ENCODE results near the gene TENM3.

The TENM3 gene

GRCh38 chr4:182208526-182209050, 34.6 kb upstream of the TENM3 start:
- H3K27ac ChIP-seq (ENCODE audit: low read depth in 2 of 2, low read length in 2 of 2) = no peak overlapping the region
- H3K36me3 ChIP-seq (ENCODE audit: control insufficient read depth in 2 of 2, insufficient read depth in 2 of 2, low read length in 2 of 2) = no peaks in the 10 kb centered on the region
- no peaks in the 10 kb centered on the region for H3K4me1 ChIP-seq (ENCODE audit: control insufficient read depth in 2 of 2, insufficient read depth in 2 of 2, low read length in 2 of 2)
- no peak overlapping the region for H3K4me3 ChIP-seq (ENCODE audit: low read length in 2 of 2)
- H3K27me3 ChIP-seq (ENCODE audit: control insufficient read depth in 2 of 2, insufficient read depth in 2 of 2, low read length in 2 of 2) = no peaks in the 10 kb centered on the region
- no peak overlapping the region for H3K9ac ChIP-seq (ENCODE audit: low read depth in 1 of 2, low read length in 2 of 2)
- no peaks in the 10 kb centered on the region for H3K9me3 ChIP-seq (ENCODE audit: control insufficient read depth in 2 of 2, low read length in 2 of 2)

DNA sequence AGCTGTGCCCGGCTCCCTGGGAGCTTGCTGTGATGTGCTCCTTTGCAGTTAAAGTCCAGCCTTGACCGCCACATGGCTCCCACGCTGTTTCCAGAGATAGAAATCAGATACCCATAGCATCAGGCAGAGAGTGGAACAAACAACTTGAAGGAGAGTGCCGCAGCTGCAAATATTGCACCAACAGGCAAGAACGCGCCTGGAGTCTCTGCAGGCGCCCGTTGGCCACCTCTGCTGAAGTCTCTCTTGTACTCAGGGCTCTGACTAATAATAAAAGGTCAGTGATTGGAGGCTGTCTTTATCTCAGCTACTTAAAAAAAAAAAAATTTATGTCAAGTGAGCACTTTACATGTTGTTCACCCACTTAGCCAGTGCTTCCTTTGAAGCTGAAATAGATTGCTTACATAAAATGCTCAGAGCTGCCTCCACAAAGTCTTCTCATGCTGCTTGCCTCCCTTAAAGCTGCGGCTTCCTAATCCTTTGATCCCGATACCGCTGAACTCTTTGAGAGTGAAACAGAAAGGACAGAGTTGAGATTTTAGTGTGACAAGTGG, 30.9 kb upstream of the TENM3 start:
- no peaks in the 10 kb centered on the region for H3K4me1 ChIP-seq (ENCODE audit: control insufficient read depth in 2 of 2, insufficient read depth in 2 of 2, low read length in 2 of 2)
- H3K36me3 ChIP-seq (ENCODE audit: control insufficient read depth in 2 of 2, insufficient read depth in 2 of 2, low read length in 2 of 2) = no peaks in the 10 kb centered on the region
- H3K27ac ChIP-seq (ENCODE audit: low read depth in 2 of 2, low read length in 2 of 2) = no peak overlapping the region
- H3K27me3 ChIP-seq (ENCODE audit: control insufficient read depth in 2 of 2, insufficient read depth in 2 of 2, low read length in 2 of 2) = no peaks in the 10 kb centered on the region
- no peak overlapping the region for H3K9ac ChIP-seq (ENCODE audit: low read depth in 1 of 2, low read length in 2 of 2)
- H3K9me3 ChIP-seq (ENCODE audit: control insufficient read depth in 2 of 2, low read length in 2 of 2) = no peaks in the 10 kb centered on the region
- no peak overlapping the region for H3K4me3 ChIP-seq (ENCODE audit: low read length in 2 of 2)

GRCh38 chr4:182213004-182213403, 30.2 kb upstream of the TENM3 start:
- Histone ChIP-seq H3K4me3 (ENCODE audit: low read length in 2 of 2) (no peak overlapping the region), H3K36me3 (ENCODE audit: control insufficient read depth in 2 of 2, insufficient read depth in 2 of 2, low read length in 2 of 2) (no peaks in the 10 kb centered on the region), H3K27ac (ENCODE audit: low read depth in 2 of 2, low read length in 2 of 2) (no peak overlapping the region), H3K9me3 (ENCODE audit: control insufficient read depth in 2 of 2, low read length in 2 of 2) (no peaks in the 10 kb centered on the region), H3K4me1 (ENCODE audit: control insufficient read depth in 2 of 2, insufficient read depth in 2 of 2, low read length in 2 of 2) (no peaks in the 10 kb centered on the region), H3K9ac (ENCODE audit: low read depth in 1 of 2, low read length in 2 of 2) (no peak overlapping the region), H3K27me3 (ENCODE audit: control insufficient read depth in 2 of 2, insufficient read depth in 2 of 2, low read length in 2 of 2) (no peaks in the 10 kb centered on the region)

- H3K4me3 ChIP-seq (ENCODE audit: low read length in 2 of 2) = no peak overlapping the region
- no peak overlapping the region for H3K27ac ChIP-seq (ENCODE audit: low read depth in 2 of 2, low read length in 2 of 2)
- no peak overlapping the region for H3K9ac ChIP-seq (ENCODE audit: low read depth in 1 of 2, low read length in 2 of 2)
- H3K36me3 ChIP-seq (ENCODE audit: control insufficient read depth in 2 of 2, insufficient read depth in 2 of 2, low read length in 2 of 2) = no peaks in the 10 kb centered on the region
- no peaks in the 10 kb centered on the region for H3K9me3 ChIP-seq (ENCODE audit: control insufficient read depth in 2 of 2, low read length in 2 of 2)
- no peaks in the 10 kb centered on the region for H3K4me1 ChIP-seq (ENCODE audit: control insufficient read depth in 2 of 2, insufficient read depth in 2 of 2, low read length in 2 of 2)
- H3K27me3 ChIP-seq (ENCODE audit: control insufficient read depth in 2 of 2, insufficient read depth in 2 of 2, low read length in 2 of 2) = no peaks in the 10 kb centered on the region
Measured at GRCh38 chr4:182215148-182215547, 28.1 kb upstream of the TENM3 start.

GRCh38 chr4:182216005-182216404, 27.2 kb upstream of the TENM3 start:
- no peak overlapping the region for H3K27ac ChIP-seq (ENCODE audit: low read depth in 2 of 2, low read length in 2 of 2)
- no peaks in the 10 kb centered on the region for H3K4me1 ChIP-seq (ENCODE audit: control insufficient read depth in 2 of 2, insufficient read depth in 2 of 2, low read length in 2 of 2)
- H3K36me3 ChIP-seq (ENCODE audit: control insufficient read depth in 2 of 2, insufficient read depth in 2 of 2, low read length in 2 of 2) = no peaks in the 10 kb centered on the region
- no peak overlapping the region for H3K4me3 ChIP-seq (ENCODE audit: low read length in 2 of 2)
- H3K9ac ChIP-seq (ENCODE audit: low read depth in 1 of 2, low read length in 2 of 2) = no peak overlapping the region
- no peaks in the 10 kb centered on the region for H3K9me3 ChIP-seq (ENCODE audit: control insufficient read depth in 2 of 2, low read length in 2 of 2)
- no peaks in the 10 kb centered on the region for H3K27me3 ChIP-seq (ENCODE audit: control insufficient read depth in 2 of 2, insufficient read depth in 2 of 2, low read length in 2 of 2)

DNA sequence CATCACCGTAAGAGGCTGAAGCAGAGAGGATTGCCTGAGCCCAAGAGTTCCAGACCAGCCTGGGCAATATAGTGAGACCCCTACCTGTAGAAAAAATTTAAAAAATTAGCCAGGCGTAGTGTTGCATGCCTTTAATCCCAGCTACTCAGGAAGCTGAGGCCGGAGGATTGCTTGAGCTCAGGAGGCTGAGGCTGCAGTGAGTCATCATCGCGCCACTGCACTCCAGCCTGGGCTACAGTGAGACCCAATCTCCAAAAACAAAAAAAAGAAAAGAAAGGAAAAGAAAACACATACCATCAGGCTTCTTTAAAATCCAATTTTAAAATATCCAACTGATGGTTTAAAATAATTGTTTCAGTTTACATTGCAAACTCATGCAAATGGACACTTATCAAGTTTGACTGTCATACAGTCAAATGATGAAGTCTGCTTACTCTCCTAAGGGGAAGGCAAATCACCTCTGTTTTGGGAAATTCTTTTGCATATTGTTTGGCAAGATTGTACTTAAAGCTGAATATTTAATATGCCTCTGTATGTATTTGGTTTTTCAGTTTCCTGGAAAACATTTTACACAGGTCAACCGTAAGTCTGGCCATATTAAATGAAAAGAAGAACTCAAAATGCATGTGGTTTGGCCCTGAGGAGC, 23.7 kb upstream of the TENM3 start:
- no peaks in the 10 kb centered on the region for H3K4me1 ChIP-seq (ENCODE audit: control insufficient read depth in 2 of 2, insufficient read depth in 2 of 2, low read length in 2 of 2)
- H3K9me3 ChIP-seq (ENCODE audit: control insufficient read depth in 2 of 2, low read length in 2 of 2) = no peaks in the 10 kb centered on the region
- H3K36me3 ChIP-seq (ENCODE audit: control insufficient read depth in 2 of 2, insufficient read depth in 2 of 2, low read length in 2 of 2) = no peaks in the 10 kb centered on the region
- H3K4me3 ChIP-seq (ENCODE audit: low read length in 2 of 2) = no peak overlapping the region
- H3K27ac ChIP-seq (ENCODE audit: low read depth in 2 of 2, low read length in 2 of 2) = no peak overlapping the region
- H3K9ac ChIP-seq (ENCODE audit: low read depth in 1 of 2, low read length in 2 of 2) = no peak overlapping the region
- no peaks in the 10 kb centered on the region for H3K27me3 ChIP-seq (ENCODE audit: control insufficient read depth in 2 of 2, insufficient read depth in 2 of 2, low read length in 2 of 2)

DNA sequence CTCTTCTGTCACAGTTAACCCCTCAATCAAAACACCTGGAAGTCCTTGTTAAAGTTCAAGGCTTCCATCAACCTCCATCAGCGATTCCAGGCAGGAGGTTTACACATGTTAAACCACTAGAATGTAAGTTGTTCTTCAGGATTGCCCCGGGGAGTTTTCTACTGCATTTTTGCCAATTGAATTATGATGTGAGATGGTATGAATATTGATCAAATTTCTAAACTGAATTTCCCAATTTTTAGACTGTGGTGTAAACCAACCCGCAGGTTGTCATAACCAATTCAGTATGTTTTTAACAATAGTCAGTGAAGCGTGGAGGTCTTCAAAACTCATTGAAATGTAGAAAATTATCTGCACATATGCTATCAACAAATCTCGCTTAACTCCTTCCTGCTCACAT, 21.2 kb upstream of the TENM3 start:
- Histone ChIP-seq H3K4me1 (ENCODE audit: control insufficient read depth in 2 of 2, insufficient read depth in 2 of 2, low read length in 2 of 2) (no peaks in the 10 kb centered on the region), H3K27ac (ENCODE audit: low read depth in 2 of 2, low read length in 2 of 2) (no peak overlapping the region), H3K27me3 (ENCODE audit: control insufficient read depth in 2 of 2, insufficient read depth in 2 of 2, low read length in 2 of 2) (no peaks in the 10 kb centered on the region), H3K36me3 (ENCODE audit: control insufficient read depth in 2 of 2, insufficient read depth in 2 of 2, low read length in 2 of 2) (no peaks in the 10 kb centered on the region), H3K9ac (ENCODE audit: low read depth in 1 of 2, low read length in 2 of 2) (no peak overlapping the region), H3K4me3 (ENCODE audit: low read length in 2 of 2) (no peak overlapping the region), H3K9me3 (ENCODE audit: control insufficient read depth in 2 of 2, low read length in 2 of 2) (no peaks in the 10 kb centered on the region)

GRCh38 chr4:182222766-182223165, 20.4 kb upstream of the TENM3 start:
- H3K36me3 ChIP-seq (ENCODE audit: control insufficient read depth in 2 of 2, insufficient read depth in 2 of 2, low read length in 2 of 2) = no peaks in the 10 kb centered on the region
- H3K27me3 ChIP-seq (ENCODE audit: control insufficient read depth in 2 of 2, insufficient read depth in 2 of 2, low read length in 2 of 2) = no peaks in the 10 kb centered on the region
- H3K4me1 ChIP-seq (ENCODE audit: control insufficient read depth in 2 of 2, insufficient read depth in 2 of 2, low read length in 2 of 2) = no peaks in the 10 kb centered on the region
- H3K27ac ChIP-seq (ENCODE audit: low read depth in 2 of 2, low read length in 2 of 2) = no peak overlapping the region
- H3K9me3 ChIP-seq (ENCODE audit: control insufficient read depth in 2 of 2, low read length in 2 of 2) = no peaks in the 10 kb centered on the region
- no peak overlapping the region for H3K9ac ChIP-seq (ENCODE audit: low read depth in 1 of 2, low read length in 2 of 2)
- H3K4me3 ChIP-seq (ENCODE audit: low read length in 2 of 2) = no peak overlapping the region

- Histone ChIP-seq H3K9ac (ENCODE audit: low read depth in 1 of 2, low read length in 2 of 2) (no peak overlapping the region), H3K27me3 (ENCODE audit: control insufficient read depth in 2 of 2, insufficient read depth in 2 of 2, low read length in 2 of 2) (no peaks in the 10 kb centered on the region), H3K27ac (ENCODE audit: low read depth in 2 of 2, low read length in 2 of 2) (no peak overlapping the region), H3K4me1 (ENCODE audit: control insufficient read depth in 2 of 2, insufficient read depth in 2 of 2, low read length in 2 of 2) (no peaks in the 10 kb centered on the region), H3K4me3 (ENCODE audit: low read length in 2 of 2) (no peak overlapping the region), H3K9me3 (ENCODE audit: control insufficient read depth in 2 of 2, low read length in 2 of 2) (no peaks in the 10 kb centered on the region), H3K36me3 (ENCODE audit: control insufficient read depth in 2 of 2, insufficient read depth in 2 of 2, low read length in 2 of 2) (no peaks in the 10 kb centered on the region)
Measured at GRCh38 chr4:182223708-182224107, 19.5 kb upstream of the TENM3 start.

- Histone ChIP-seq H3K4me1 (ENCODE audit: control insufficient read depth in 2 of 2, insufficient read depth in 2 of 2, low read length in 2 of 2) (no peaks in the 10 kb centered on the region), H3K9me3 (ENCODE audit: control insufficient read depth in 2 of 2, low read length in 2 of 2) (no peaks in the 10 kb centered on the region), H3K27ac (ENCODE audit: low read depth in 2 of 2, low read length in 2 of 2) (no peak overlapping the region), H3K9ac (ENCODE audit: low read depth in 1 of 2, low read length in 2 of 2) (no peak overlapping the region), H3K4me3 (ENCODE audit: low read length in 2 of 2) (no peak overlapping the region), H3K27me3 (ENCODE audit: control insufficient read depth in 2 of 2, insufficient read depth in 2 of 2, low read length in 2 of 2) (no peaks in the 10 kb centered on the region), H3K36me3 (ENCODE audit: control insufficient read depth in 2 of 2, insufficient read depth in 2 of 2, low read length in 2 of 2) (no peaks in the 10 kb centered on the region)
Measured at GRCh38 chr4:182224192-182224850, 18.9 kb upstream of the TENM3 start.

Measured in mucosa of rectum (tissue), 2 donors.